Measurements from ENCODE around the gene FHIT.

Gene FHIT

GRCh38 chr3:60826511-60826910 is 424.7 kb downstream of the FHIT start:
- TF ChIP-seq, protein P1, sequence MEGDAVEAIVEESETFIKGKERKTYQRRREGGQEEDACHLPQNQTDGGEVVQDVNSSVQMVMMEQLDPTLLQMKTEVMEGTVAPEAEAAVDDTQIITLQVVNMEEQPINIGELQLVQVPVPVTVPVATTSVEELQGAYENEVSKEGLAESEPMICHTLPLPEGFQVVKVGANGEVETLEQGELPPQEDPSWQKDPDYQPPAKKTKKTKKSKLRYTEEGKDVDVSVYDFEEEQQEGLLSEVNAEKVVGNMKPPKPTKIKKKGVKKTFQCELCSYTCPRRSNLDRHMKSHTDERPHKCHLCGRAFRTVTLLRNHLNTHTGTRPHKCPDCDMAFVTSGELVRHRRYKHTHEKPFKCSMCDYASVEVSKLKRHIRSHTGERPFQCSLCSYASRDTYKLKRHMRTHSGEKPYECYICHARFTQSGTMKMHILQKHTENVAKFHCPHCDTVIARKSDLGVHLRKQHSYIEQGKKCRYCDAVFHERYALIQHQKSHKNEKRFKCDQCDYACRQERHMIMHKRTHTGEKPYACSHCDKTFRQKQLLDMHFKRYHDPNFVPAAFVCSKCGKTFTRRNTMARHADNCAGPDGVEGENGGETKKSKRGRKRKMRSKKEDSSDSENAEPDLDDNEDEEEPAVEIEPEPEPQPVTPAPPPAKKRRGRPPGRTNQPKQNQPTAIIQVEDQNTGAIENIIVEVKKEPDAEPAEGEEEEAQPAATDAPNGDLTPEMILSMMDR (IDR thresholded peaks at IDR 0.05; ENCODE audit: low read depth, low read length, missing control alignments) = no peak
- Histone ChIP-seq H3K27me3 (replicated peaks) (no peaks in the 10 kb centered on the region), H3K4me3 (ENCODE audit: low read depth, low read length) (no peak overlapping the region), H3K27ac (no peak overlapping the region), H3K36me3 (replicated peaks) (no peaks in the 10 kb centered on the region)
- no peak for DNase-seq
- in situ Hi-C loops (cut with HindIII; ENCODE audit: low pct_ligation_motif_present, low sequenced_read_pairs) = no loop called here

DNA sequence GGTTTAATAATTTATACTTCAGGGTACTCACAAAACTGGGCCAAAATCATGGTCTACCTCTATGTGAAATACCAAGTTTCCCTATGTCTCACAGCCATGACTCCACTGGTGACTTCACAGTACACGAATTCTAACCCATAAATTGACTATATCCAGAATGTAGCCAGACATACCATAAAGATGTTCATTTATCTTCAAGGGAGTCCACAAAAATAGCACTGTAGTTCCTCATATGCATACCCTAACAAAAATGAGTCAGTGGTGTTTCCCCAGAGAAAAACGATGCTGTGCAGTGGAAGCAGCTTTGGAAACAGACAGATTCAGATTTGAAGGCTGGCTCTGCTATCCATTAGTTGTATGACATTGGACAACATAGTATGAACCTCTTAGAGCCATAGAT is 438.8 kb downstream of the FHIT start:
- no peak for DNase-seq
- TF ChIP-seq, protein P1 (IDR thresholded peaks at IDR 0.05; ENCODE audit: low read depth, low read length, missing control alignments) = no peak
- no peaks in the 10 kb centered on the region for H3K36me3 ChIP-seq (replicated peaks)
- H3K27me3 ChIP-seq (replicated peaks) = no peaks in the 10 kb centered on the region
- H3K4me3 ChIP-seq (ENCODE audit: low read depth, low read length) = no peak overlapping the region
- no peak overlapping the region for H3K27ac ChIP-seq
- in situ Hi-C loops (cut with HindIII; ENCODE audit: low pct_ligation_motif_present, low sequenced_read_pairs) = no loop called here

GRCh38 chr3:60810881-60811280 is 440.4 kb downstream of the FHIT start:
- in situ Hi-C loops (cut with HindIII; ENCODE audit: low pct_ligation_motif_present, low sequenced_read_pairs) = no loop called here
- DNase-seq = no peak
- Histone ChIP-seq H3K36me3 (replicated peaks) (no peaks in the 10 kb centered on the region), H3K27ac (no peak overlapping the region), H3K4me3 (ENCODE audit: low read depth, low read length) (no peak overlapping the region), H3K27me3 (replicated peaks) (no peaks in the 10 kb centered on the region)
- TF ChIP-seq, protein P1 (IDR thresholded peaks at IDR 0.05; ENCODE audit: low read depth, low read length, missing control alignments) = no peak

DNA sequence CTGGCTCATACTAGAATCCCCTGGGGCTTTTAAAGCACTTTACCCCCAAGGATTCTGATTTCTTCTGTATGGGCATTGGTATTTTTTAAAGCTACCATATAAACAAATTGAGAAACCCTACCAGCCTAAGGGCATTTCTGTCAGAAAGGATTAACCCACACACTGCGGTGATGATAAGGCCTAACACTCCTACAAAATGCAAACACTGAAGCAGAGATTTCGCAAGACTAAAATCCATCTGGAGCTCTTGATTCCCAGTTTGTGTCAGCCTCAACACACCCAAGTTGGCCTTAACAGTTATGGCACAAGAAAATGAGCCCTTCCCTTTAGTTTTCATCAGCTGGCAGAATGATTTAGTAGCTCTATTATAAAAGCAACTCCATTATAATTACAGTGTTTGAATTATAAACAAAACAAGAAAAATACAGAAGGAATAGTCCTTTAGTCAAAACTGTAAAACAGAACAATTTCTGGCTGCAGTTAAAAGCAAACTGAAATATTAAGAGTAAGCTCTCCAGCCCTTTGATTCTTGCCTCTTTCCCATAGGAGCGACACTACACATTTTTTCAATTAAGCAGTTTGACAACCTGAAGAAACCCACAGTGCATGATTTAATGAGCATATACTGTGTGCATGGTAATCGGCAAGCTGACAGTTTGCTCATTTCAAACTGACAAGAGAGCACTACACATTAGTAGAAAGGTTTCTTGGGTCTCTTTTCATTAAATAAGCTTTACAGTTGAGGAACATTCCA is 441.2 kb downstream of the FHIT start:
- no peak for DNase-seq
- H3K36me3 ChIP-seq (replicated peaks) = no peaks in the 10 kb centered on the region
- in situ Hi-C loops (cut with HindIII; ENCODE audit: low pct_ligation_motif_present, low sequenced_read_pairs) = no loop called here

DNA sequence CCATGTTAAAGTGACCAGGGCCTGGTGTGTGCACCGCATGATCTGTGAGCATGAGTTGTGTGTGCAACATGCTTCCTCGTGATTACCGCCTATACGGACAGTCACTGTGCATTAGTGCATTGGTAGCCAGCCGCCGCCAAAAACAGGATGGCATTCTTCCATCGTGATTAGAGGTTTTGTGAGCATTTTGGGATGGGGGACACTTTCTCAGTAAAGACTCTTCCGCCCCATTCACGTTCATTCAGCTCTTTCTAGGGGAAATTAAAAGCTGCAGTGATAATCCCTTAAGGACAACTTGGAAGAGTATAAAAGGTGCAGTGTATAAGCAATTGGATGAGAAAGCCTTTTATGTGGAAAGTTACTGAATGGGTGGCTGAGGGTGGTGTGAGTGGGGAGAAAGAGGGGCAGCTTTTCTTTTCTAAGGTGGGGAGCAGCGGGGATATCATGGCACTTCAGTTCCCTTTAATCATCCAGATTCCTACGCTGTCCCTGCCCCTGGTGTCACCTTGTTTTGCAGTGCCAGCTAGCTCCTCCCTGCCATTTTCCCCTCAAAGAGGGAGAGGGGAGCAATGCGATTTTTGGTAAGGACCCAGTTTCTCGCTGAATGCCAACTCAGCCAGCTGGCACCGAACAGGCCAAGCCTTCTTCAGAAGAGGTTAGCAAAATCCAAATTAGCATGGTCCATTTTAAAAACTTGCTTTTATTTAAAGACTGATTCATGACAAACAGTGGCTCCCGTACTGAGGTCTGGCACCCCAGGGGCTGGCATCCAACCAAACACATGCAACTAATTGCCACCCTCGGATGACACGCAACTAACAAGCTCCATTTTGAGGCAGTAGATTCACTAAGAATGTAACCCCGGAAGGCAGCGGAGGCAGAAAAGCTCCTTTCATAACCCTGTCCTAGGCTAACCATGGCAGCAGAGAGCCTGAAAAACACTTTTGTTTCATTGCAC is 447.8 kb downstream of the FHIT start:
- TF ChIP-seq, protein P1 (IDR thresholded peaks at IDR 0.05; ENCODE audit: low read depth, low read length, missing control alignments) = no peak
- Histone ChIP-seq H3K27me3 (replicated peaks) (no peaks in the 10 kb centered on the region), H3K4me3 (ENCODE audit: low read depth, low read length) (no peak overlapping the region), H3K27ac (no peak overlapping the region), H3K36me3 (replicated peaks) (no peaks in the 10 kb centered on the region)
- in situ Hi-C loops (cut with HindIII; ENCODE audit: low pct_ligation_motif_present, low sequenced_read_pairs) = no loop called here
- DNase-seq = no peak

More for the DNA sequence above, 441.2 kb downstream of the FHIT start:
- TF ChIP-seq, protein P1 (IDR thresholded peaks at IDR 0.05; ENCODE audit: low read depth, low read length, missing control alignments) = no peak
- Histone ChIP-seq H3K4me3 (ENCODE audit: low read depth, low read length) (no peak overlapping the region), H3K27ac (no peak overlapping the region), H3K27me3 (replicated peaks) (no peaks in the 10 kb centered on the region)
